ENCODE data around the gene ZSCAN2.

The ZSCAN2 gene

DNA sequence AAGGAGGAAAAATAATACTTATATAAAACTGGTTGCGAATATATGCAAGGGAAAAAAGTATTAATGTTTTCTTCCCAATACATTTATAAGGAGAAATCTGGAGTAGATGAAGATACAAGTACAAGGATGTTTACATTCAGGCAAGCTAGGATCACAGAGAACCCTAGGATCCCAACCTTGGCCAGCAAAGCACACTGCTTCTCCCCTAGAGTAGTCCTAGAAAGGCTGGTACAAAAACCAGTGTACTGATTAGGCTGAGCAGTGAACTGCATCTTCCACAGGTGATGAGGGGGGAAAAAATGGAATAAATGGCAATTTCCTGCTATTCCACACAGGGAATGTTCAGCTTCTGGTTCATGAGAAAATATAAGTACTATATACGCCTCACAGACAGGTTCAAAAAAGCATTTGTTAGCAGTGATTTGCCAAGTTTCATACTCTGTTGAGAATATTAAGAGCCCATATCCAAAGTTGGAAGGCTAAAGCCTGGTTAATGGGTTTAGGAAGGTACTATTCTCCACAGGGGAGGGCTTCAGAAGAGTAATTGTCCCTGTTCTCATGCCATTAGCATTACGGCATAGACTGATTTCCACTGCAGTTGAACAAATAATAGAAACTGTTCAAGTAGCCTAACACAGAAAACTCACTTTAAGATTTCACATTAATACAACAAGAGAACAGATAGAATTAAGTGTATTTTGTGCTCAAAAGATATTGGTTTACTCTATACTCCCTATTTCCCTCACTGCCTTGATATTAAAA, 67.6 kb downstream of the ZSCAN2 start:
- in situ Hi-C loops (cut with MboI; ENCODE audit: low sequenced_read_pairs) = no loop called here

DNA sequence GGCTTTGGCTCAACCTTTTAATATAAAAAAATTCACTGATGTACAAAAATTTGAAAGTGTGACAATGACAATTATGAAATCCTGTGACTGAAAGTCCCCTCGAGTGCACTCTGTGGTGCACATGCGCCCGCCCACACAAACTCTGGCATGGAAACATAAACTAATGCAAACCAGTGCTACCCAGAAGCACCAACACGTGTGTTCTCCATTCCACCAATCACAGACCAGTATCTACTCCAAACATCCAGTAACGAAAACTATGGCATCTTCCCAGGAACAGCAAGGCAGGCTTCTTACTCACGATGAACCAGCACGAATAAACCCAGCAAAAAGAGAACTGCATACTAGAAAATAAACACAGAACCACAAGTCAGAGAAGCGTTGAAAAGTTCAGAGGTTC, 68.9 kb downstream of the ZSCAN2 start:
- in situ Hi-C loops (cut with MboI; ENCODE audit: low sequenced_read_pairs) = no loop called here

DNA sequence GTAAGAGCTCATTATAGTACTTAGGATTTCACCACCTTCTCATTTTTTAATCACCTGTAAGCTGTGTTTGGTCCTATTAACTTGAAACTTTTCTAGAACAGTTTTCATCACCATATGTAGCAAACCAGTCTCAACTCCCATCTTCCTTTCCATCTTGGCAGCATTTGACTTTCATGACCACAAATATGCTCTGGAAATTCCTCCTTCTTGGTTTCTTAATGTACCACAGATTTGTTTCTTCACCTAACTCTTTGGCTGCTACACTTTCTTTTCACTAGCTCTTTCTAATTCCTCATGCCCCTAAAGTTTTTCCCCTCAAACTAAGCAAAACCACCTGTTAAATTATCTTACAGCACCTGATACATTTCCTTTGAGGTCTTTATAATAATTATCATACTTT, 70.4 kb downstream of the ZSCAN2 start:
- in situ Hi-C loops (cut with MboI; ENCODE audit: low sequenced_read_pairs) = no loop called here

All from HL-60/S4 treated with phorbol 12-myristate 13-acetate at 8.2 ng/mL for 4 days and 3 days (cell line).